Activated naive CD4-positive, alpha-beta T cell treated with anti-CD3 and anti-CD28 coated beads for 36 hours (primary cell): ENCODE data around the gene SLC38A10. TPM values are rescaled to one million over a fixed set of nuclear protein-coding genes. Genes with fewer than 3 reads are reported as not detected.

ENCODE experiments used
- total RNA-seq, 2 experiments: library from RNA; stranded (reverse); gene quantifications; one replicate each; pipeline ENCODE4 v1.2.3, GENCODE V29; 2021

The SLC38A10 gene
- total RNA-seq, 2 experiments from 2014 or later = 29.1 to 31.9 TPM

Other genes starting within 250 kb of the SLC38A10 start
- gene PVALEF, start 129.8 kb downstream of the SLC38A10 start, total RNA-seq = not detected
- under 1 TPM in 1 of 2 experiments, not detected in 1; 0.32 TPM for gene AATK, start 129.1 kb downstream of the SLC38A10 start, total RNA-seq
- 1 to 10 TPM; 9.4 to 9.8 TPM for gene CEP131, start 72.3 kb downstream of the SLC38A10 start, total RNA-seq
- gene TEPSIN, start 56.3 kb downstream of the SLC38A10 start, total RNA-seq = 10 to 100 TPM; 21.7 to 25.9 TPM
- 10 to 100 TPM; 75.7 to 77.0 TPM for gene NDUFAF8, start 56.0 kb downstream of the SLC38A10 start, total RNA-seq
- gene BAHCC1, start 100.2 kb upstream of the SLC38A10 start, total RNA-seq = under 1 TPM in 1 of 2 experiments, not detected in 1; 0.02 TPM
- 1,000 to 10,000 TPM; 2,881 to 2,925 TPM for gene ACTG1, start 217.5 kb upstream of the SLC38A10 start, total RNA-seq
- not detected for gene FSCN2, start 233.1 kb upstream of the SLC38A10 start, total RNA-seq